AML-193 (cell line): ENCODE data around the gene ANKMY1.
"Not testable (repeated sequence)": the region's sequence is repeated elsewhere in the genome, so short reads cannot be mapped to it uniquely, and the experiment has no call there.

Source experiments
- DNase-seq, 2 experiments: peaks; one replicate each; lab custom pipeline; 2025; lab: John Stamatoyannopoulos, UW

ANKMY1 gene

GRCh38 chr2:240568678-240569522 is 11.1 kb upstream of the ANKMY1 start:
- peak; percentile 46 to 61 for DNase-seq

- peak; percentile 31 to 32 for DNase-seq
These were observed 10.3 kb upstream of the ANKMY1 start, which contains the start of gene RNPEPL1 for GRCh38 chr2:240567872-240568677. TSS of gene RNPEPL1 (plus strand) at chr2:240568484. CDS start at chr2:240568587, 103 bp downstream.

- peak in 1 of 2 experiments; percentile 15 for DNase-seq
These were observed 9.5 kb upstream of the ANKMY1 start for GRCh38 chr2:240567137-240567871.

- DNase-seq: peak; percentile 70 to 82
These were observed 8.7 kb upstream of the ANKMY1 start for GRCh38 chr2:240566203-240567136.

- peak; percentile 91 to 95 for DNase-seq
These were observed 7.8 kb upstream of the ANKMY1 start for GRCh38 chr2:240565333-240566202.

- DNase-seq: peak; percentile 5 to 8
These were observed 7.0 kb upstream of the ANKMY1 start for GRCh38 chr2:240564561-240565332.

GRCh38 chr2:240563951-240564560 is 6.3 kb upstream of the ANKMY1 start:
- no peak for DNase-seq

- DNase-seq: not testable (repeated sequence)
These were observed 5.4 kb upstream of the ANKMY1 start for GRCh38 chr2:240563231-240563630.

- peak; percentile 1 to 3 for DNase-seq
These were observed 3.7 kb upstream of the ANKMY1 start for GRCh38 chr2:240561325-240561971.

- peak; percentile 84 to 91 for DNase-seq
These were observed 2.9 kb upstream of the ANKMY1 start for GRCh38 chr2:240560480-240561324.

- DNase-seq: peak; percentile 83 to 85
These were observed 2.3 kb upstream of the ANKMY1 start, which contains the start of gene DUSP28 for GRCh38 chr2:240560084-240560479. TSS of gene DUSP28 (plus strand) at chr2:240560357. CDS start at chr2:240560685, 328 bp downstream.

- no peak for DNase-seq
These were observed 1.5 kb upstream of the ANKMY1 start for GRCh38 chr2:240559286-240559685.

- DNase-seq: no peak
These were observed 511 bp upstream of the ANKMY1 start for GRCh38 chr2:240558236-240558761.

- no peak for DNase-seq
These were observed 562 bp downstream of the ANKMY1 start for GRCh38 chr2:240557101-240557751.

- DNase-seq: peak; percentile 36 to 39
These were observed 1.2 kb downstream of the ANKMY1 start for GRCh38 chr2:240556553-240557100.
